Right lung (tissue), 5 donors: ENCODE data around the gene NDUFV1. TPM values are rescaled to one million over a fixed set of nuclear protein-coding genes. Genes with fewer than 3 reads are reported as not detected.
"Not testable (repeated sequence)": the region's sequence is repeated elsewhere in the genome, so short reads cannot be mapped to it uniquely, and the experiment has no call there.

Experiments used
- DNase-seq, 2 donors: peaks; one replicate each; pipeline ENCODE4 v3.0.0-alpha.2; 2013
- polyA plus RNA-seq, 5 donors: library from polyadenylated mRNA; unstranded; fragments of 120-200 nt; gene quantifications; one replicate each; pipeline versions ENCODE4 v1.2.1 to v1.2.3, GENCODE V29; 2013; ENCODE audit warnings: inconsistent platforms in 1 of 5, low replicate concordance in 1 of 5; ENCODE audit not compliant: insufficient read length in 5 of 5, insufficient read depth in 1 of 5

Gene NDUFV1
- polyA plus RNA-seq, 5 donors: 140 to 210 (median 174) TPM

GRCh38 chr11:67584205-67584880 is 22.4 kb upstream of the NDUFV1 start:
- peak; percentile 65 to 67 for DNase-seq

GRCh38 chr11:67584881-67585873 is 21.6 kb upstream of the NDUFV1 start:
- DNase-seq: no peak

- no peak for DNase-seq
Measured at GRCh38 chr11:67585911-67586310, 20.8 kb upstream of the NDUFV1 start.

- DNase-seq: no peak
Measured at GRCh38 chr11:67586568-67587250, 20.0 kb upstream of the NDUFV1 start.

- DNase-seq: no peak
Measured at GRCh38 chr11:67588136-67588503, 18.6 kb upstream of the NDUFV1 start.

GRCh38 chr11:67588899-67589415 is 17.8 kb upstream of the NDUFV1 start:
- DNase-seq: not testable (repeated sequence)

- DNase-seq: no peak
Measured at GRCh38 chr11:67592880-67593564, 13.7 kb upstream of the NDUFV1 start.

- no peak for DNase-seq
Measured at GRCh38 chr11:67593565-67593905, 13.2 kb upstream of the NDUFV1 start.

GRCh38 chr11:67594480-67594879 is 12.3 kb upstream of the NDUFV1 start:
- no peak for DNase-seq

GRCh38 chr11:67596753-67597300 is 9.9 kb upstream of the NDUFV1 start:
- DNase-seq: no peak

GRCh38 chr11:67597458-67597857 is 9.3 kb upstream of the NDUFV1 start:
- DNase-seq: not testable (repeated sequence)

GRCh38 chr11:67597963-67598362 is 8.8 kb upstream of the NDUFV1 start:
- DNase-seq: not testable (repeated sequence)

- no peak for DNase-seq
Measured at GRCh38 chr11:67599149-67599548, 7.6 kb upstream of the NDUFV1 start.

- DNase-seq: no peak
Measured at GRCh38 chr11:67600324-67601029, 6.3 kb upstream of the NDUFV1 start.

GRCh38 chr11:67601098-67601497 is 5.6 kb upstream of the NDUFV1 start:
- no peak for DNase-seq

- DNase-seq: not testable (repeated sequence)
Measured at GRCh38 chr11:67604119-67604518, 2.6 kb upstream of the NDUFV1 start.

GRCh38 chr11:67604815-67605214 is 1.9 kb upstream of the NDUFV1 start:
- DNase-seq: no peak

GRCh38 chr11:67605231-67606011 is 1.3 kb upstream of the NDUFV1 start:
- no peak for DNase-seq

GRCh38 chr11:67606093-67606491 is 644 bp upstream of the NDUFV1 start:
- peak; percentile 58 to 65 for DNase-seq

- no peak for DNase-seq
Measured at GRCh38 chr11:67607507-67607906, 771 bp downstream of the NDUFV1 start.
